A549 (cell line): ENCODE measurements around the gene NAA38.

Source experiments
- CEBPB ChIP-seq, 2 experiments: fragments of >200 bp in 1 of 2; sonication (Bioruptor Twin) in 1 of 2; formaldehyde crosslinking in 1 of 2; IDR thresholded peaks; 2 replicates each; pipeline ENCODE4 v1.6.1; 2012 to 2016
- CHD2 ChIP-seq: fragments of 150-350 bp; IDR thresholded peaks from 2 replicates; pipeline ENCODE4 v1.6.1; 2014; ENCODE audit warnings: low read length; ENCODE audit not compliant: partially characterized antibody
- CTCF ChIP-seq: fragments of >200 bp; sonication (Bioruptor Twin); formaldehyde crosslinking; IDR thresholded peaks from 3 replicates; pipeline ENCODE4 v1.5.1; 2016
- EP300 ChIP-seq, 2 experiments: fragments of >200 bp; sonication (Bioruptor Twin); formaldehyde crosslinking; IDR thresholded peaks; 2 replicates in 1 of 2; 3 replicates in 1 of 2; pipeline ENCODE4 v1.6.1; 2016 to 2017
- FOSL2 ChIP-seq, 2 experiments: fragments of 450-650 bp in 1 of 2; fragments of >200 bp in 1 of 2; sonication (Bioruptor Twin) in 1 of 2; formaldehyde crosslinking; IDR thresholded peaks; 2 replicates each; pipeline versions ENCODE4 v1.5.0 to v1.6.1; 2016 to 2020; ENCODE audit warnings: mild to moderate bottlenecking in 1 of 2, moderate library complexity in 1 of 2
- HDAC2 ChIP-seq: fragments of 200-600 bp; sonication (generic); IDR thresholded peaks from 2 replicates; pipeline ENCODE4 v1.6.1; 2016
- PHF8 ChIP-seq: fragments of 200-600 bp; sonication (generic); IDR thresholded peaks from 2 replicates; pipeline ENCODE4 v1.6.1; 2016; ENCODE audit warnings: low read depth, mild to moderate bottlenecking, antibody characterized with exemption, moderate library complexity, borderline replicate concordance
- POLR2A ChIP-seq: IDR thresholded peaks from 2 replicates; pipeline ENCODE4 v1.6.1; 2012; ENCODE audit warnings: mild to moderate bottlenecking, low read length
- POLR2AphosphoS2 ChIP-seq: conservative IDR thresholded peaks from 2 replicates; pipeline ENCODE4 v1.6.1; 2012; ENCODE audit warnings: low read length, improper control_type of control experiment, inconsistent platforms
- REST ChIP-seq: fragments of 200-600 bp; sonication (generic); IDR thresholded peaks from 2 replicates; pipeline ENCODE4 v1.6.1; 2016; ENCODE audit warnings: antibody characterized with exemption, mild to moderate bottlenecking, moderate library complexity
- RFX5 ChIP-seq: fragments of 450-650 bp; IDR thresholded peaks from 2 replicates; pipeline ENCODE4 v1.7.1; 2014; ENCODE audit warnings: antibody characterized with exemption, mild to moderate bottlenecking, moderate library complexity

DNA sequence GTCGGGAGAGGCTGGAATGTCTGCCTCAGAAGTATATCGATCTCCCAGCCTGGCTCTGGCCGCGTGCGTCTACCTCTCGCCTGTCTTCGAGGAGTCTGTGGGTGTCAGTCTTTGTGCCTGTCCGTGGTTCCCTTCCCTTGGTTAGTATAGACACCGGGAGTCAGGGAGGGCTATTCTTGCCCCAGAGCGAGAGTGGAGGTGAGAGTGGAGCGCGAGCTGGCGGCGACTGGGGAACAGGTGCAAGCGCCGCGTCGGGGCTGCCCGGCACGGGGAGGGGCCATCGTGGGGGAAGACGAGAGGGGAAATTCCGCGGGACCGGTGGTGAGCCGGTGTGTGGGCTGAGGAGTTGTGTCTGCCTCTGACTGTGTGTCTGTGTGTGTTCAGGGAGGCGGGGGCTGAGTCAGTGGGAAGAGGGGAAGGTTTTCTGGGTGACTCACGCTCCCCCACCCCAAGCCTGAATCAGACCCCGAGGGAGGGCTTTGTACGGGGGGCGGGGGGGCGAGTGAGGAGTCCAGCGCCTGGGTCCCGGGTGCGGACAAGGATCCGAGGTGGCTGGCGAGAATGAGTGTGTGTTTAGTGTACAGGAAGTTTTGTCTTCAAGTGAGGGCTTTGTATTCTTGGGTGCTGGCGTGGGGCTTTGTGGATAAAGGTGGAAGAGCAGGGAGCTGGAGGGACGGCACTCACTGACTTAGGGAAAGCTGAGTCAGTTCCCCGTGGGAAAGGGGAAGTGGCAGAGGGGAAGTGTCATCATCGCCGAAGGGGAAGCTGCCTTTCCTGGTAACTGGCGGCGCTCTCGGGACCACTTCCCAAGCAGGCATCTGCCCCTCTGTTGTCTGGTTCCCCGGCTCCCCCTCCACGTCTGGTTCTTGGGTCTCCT is 14.7 kb downstream of the NAA38 start:
- TF ChIP-seq FOSL2 (IDR thresholded peaks at IDR 0.05) (peak; percentile 47; the same call in 1 of the 2 replicates), FOSL2 (CRISPR knock-in tag; IDR thresholded peaks at IDR 0.05) (peak; percentile 95), HDAC2 (no peak), CTCF (no peak), EP300 (IDR thresholded peaks at IDR 0.05) (no peak), PHF8 (no peak), CEBPB (IDR thresholded peaks at IDR 0.05) (no peak), POLR2A (no peak), CHD2 (peak; percentile 25), RFX5 (no peak), POLR2AphosphoS2 (no peak; the same call in 1 of the 2 replicates), REST (peak; percentile 13)
